GM19452 (cell line): ENCODE measurements around the gene SKA3.
"Not testable (repeated sequence)": the region's sequence is repeated elsewhere in the genome, so short reads cannot be mapped to it uniquely, and the experiment has no call there.

ENCODE experiments used
- ATAC-seq: cut with Tn5 transposase; IDR thresholded peaks from one replicate; pipeline ENCODE4 v1.9.1; 2021; ENCODE audit not compliant: unreplicated experiment

The SKA3 gene

DNA sequence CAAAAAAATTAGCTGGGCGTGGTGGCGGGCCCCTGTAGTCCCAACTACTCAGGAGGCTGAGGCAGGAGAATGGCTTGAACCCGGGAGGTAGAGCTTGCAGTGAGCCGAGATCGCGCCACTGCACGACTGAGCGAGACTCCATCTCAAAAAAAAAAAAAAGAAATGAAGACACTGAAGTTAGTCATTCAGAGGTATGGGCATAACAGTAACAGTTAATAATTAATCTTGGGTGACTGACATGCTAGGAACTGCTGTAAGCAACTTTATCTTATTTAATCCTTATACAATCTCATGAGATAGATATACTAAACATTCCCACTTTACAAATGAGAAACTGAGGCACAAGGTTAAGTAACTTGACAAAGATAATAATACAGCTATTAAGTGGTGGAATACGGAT, 4.9 kb downstream of the SKA3 start:
- ATAC-seq = no peak

DNA sequence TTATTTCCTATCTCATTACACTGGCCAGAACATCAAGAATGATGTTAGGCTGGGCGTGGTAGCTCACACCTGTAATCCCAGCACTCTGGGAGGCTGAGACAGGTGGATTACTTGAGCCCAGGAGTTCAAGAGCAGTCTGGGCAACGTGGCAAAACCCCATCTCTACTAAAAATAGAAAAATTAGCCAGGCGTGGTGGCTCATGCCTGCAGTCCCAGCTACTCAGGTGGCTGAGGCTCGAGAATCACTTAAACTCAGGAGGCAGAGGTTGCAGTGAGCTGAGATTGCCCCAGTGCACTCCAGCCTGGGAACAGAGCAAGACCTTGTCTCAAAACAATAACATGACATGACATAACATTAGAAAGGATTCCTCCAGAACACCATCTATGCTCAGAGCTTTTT, 10.7 kb downstream of the SKA3 start:
- not testable (repeated sequence) for ATAC-seq

DNA sequence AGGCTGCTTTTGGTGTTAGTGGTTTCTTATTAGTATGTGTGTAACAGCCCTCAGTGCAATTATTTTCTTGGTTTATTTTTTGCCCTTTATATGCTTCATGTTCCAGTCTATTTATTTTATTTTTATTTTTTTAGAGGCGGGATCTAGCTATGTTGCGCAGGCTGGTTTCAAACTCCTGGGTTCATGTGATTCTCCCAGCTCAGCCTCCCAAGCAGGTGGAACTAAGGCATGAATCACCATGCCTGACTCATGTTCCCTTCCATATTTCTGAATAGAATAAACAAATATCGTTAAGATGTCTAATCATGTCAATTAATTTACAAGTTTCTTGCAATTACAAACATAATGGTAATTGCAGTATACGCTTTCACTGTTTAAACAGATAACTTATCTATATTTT, 11.7 kb downstream of the SKA3 start:
- ATAC-seq = no peak

DNA sequence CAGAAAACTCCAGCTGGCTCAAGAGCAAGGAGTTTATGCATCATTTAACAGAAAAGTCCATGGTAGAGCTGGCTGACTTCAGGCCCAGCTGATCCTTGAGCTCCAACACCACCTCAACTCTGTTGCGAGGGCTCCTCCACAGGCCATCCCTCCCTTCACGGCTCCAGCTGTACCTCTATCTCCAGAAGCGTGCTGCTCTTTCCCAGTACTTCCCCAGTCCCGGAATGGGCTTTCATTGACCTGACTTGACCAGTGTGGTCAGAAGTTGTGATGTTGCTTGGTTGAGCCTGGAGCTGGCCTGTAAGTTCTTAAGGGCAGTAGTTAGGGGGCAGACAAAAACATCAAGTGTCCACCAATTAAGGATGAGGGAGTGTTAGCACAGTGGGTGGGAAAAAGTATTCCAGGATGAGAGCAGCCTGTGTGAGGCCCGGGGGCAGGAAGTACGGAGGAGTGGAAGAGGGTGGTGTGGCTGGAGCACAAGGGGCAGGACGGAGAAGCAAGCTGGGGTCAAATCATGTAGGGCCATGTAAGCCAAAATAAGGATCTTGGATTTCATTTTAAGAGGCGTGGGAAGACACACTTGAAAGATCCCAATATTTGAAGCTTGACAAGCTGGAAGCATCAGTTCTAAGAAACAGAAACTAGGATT, 24.0 kb downstream of the SKA3 start:
- ATAC-seq = no peak

DNA sequence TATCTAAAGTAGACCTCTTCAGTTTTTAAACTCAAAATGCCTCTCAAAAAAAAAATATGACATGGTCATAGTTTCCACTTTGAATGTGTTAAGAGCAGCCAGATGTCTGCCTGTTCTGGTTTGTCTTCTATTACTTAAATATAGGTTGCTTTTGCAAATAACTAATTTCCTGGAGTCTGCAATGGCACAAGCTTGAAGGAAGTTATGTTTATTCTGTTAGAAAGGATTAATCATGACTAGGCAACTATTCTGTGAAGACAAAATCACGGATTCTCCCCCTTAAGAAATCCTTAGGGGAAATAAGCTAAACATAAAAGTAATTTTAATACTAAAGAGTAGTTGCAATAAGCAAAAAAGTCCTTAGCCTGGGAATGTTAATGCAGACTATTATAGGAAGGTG, 26.3 kb downstream of the SKA3 start:
- ATAC-seq = no peak

DNA sequence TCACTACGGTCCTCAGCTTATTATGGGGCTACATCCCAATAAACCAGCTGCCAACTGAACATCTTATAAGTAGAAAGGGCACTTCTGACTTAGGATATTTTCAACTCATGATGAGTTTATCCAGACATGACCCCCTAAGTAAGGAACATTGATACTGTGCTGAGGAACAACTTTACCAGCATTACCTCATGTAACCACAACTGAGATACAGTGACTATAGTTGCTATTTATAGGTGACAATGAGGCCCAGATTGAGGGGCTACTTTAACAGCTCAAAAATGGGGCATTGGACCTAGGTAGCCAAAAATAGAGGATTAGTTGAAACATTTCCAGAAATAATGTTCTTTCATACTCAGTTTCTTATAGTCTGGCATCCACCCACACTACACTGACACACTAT, 26.8 kb downstream of the SKA3 start:
- ATAC-seq = no peak

DNA sequence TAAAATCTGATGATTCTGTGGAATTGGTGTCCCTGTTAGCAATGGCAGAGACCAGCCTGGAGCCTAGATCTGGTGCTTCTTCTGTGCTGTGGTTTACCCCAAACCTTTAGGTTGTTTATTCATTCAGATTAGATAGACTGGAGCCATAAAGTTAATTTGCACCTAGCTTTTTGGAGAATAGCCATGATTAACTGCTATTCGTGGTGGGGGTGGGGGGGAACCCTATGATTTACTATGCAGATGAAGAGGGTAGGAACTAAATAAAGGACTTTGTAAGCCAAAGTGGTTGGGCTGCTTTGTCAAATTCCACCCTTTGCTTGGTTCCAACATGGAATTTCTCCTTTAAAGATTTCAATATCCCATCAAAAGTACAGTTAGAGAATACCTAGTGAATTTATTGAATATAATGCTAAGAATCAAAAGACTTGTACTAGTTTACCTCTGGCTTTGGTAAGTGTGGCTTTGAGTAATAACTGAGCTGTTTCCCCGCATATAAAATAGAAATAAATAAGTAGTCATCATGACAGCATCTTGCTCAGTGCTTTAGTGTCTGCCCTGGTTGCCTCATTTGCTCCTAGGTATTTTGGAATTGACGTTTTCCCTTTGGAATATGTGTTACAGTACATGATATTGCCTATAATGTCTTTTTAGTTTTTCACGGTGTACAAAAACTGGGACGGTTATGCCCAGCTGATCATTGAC, 27.6 kb downstream of the SKA3 start:
- ATAC-seq = no peak

DNA sequence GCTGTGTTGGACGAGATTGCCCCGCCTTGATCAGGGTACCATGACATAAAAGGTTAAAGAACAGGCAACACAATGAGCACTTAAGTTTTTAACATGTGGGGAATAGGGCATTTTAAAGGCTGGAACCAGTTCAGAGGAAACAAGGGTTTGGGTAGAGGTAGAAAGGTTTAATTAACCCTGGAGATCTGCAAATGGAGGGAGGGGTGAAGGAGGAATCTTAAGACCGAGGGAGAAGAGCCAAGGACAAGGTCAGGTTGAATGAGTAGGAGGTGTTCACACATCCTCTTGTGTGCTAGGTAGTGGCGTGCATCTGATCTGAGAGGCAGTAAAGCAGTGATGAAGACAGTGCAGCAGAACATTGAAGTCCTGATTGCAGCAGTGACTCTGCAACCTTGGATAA, 28.5 kb downstream of the SKA3 start:
- no peak for ATAC-seq

DNA sequence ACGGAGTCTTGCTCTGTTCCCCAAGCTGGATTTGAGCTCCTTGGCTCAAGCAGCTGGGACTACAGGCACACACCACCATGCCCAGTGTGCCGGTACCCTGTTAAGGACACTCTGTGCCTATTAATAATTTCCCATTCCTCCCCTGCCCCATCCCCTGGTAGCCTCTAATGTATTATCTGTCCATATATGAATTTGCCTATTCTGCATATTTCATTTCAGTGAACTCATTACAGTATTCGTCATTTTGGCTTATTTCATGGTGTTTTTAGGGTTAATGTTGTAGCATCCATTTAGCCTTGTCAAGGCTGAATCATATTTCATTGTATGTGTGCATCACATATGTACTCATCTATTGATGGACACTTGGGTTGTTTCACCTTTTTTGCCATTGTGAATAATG, 33.6 kb downstream of the SKA3 start:
- ATAC-seq = no peak

DNA sequence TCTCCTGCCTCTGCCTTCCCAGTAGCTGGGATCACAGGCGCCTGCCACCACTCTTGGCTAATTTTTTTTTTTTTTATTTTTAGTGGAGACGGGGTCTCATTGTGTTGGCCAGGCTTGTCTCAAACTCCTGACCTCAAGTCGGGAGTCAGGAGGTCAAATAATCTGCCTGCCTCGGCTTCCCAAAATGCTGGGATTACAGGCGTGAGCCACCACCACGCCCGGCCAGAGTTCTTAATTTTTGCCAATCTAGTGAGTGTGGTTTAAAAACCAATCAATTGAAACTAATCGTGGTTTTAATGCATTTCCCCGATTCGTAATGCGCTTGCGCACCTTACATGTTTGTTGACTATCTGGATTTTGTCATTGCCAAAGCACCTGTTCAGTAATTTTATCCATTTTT, 37.0 kb downstream of the SKA3 start:
- ATAC-seq = no peak

DNA sequence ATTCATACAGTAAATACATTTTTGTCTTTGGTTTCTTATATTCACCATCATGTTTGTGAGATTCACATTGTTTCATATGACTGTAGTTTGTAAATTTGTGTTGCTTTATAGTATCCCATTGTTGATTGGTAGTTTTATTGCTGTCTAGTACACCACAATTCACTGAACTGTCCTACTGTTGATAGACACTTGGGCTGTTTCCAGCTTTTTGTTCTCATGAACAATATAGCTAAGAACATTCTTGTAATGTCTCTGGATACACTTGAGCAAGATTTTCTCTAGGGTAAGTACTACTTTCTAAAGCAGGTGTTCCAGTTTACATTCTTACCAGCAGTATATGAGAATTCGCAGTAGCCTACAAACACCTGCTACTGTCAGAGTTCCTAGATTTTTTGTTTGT, 37.8 kb downstream of the SKA3 start:
- no peak for ATAC-seq

DNA sequence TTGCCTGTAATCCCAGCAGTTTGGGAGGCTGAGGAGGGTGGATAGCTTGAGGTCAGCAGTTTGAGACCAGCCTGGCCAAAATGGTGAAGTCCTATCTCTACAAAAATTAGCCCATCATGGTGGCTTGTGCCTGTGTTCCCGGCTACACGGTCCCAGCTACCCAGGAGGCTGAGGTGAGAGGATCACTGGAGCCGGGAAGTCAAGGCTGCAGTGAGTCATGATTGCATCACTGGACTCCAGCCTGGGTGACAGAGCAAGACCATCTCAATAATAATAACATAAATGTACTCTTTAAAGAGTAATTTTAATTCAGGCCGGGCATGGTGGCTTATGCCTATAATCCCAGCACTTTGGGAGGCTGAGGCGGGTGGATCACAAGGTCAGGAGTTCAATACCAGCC, 38.7 kb downstream of the SKA3 start:
- no peak for ATAC-seq

DNA sequence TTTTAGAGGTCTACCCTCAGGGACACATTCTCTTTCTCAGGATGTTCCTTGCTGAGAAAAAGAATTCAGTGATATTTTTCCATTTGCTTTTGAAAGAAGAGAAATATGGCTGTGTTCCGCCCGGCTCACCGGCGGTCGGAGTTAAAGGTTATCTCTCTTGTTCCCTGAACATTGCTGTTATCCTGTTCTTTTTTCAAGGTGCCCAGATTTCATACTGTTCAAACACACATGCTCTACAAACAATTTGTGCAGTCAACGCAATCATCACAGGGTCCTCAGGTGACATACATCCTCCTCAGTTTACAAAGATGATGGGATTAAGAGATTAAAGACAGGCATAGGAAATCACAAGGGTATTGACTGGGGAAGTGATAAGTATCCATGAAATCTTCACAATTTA, 40.5 kb downstream of the SKA3 start:
- not testable (repeated sequence) for ATAC-seq

DNA sequence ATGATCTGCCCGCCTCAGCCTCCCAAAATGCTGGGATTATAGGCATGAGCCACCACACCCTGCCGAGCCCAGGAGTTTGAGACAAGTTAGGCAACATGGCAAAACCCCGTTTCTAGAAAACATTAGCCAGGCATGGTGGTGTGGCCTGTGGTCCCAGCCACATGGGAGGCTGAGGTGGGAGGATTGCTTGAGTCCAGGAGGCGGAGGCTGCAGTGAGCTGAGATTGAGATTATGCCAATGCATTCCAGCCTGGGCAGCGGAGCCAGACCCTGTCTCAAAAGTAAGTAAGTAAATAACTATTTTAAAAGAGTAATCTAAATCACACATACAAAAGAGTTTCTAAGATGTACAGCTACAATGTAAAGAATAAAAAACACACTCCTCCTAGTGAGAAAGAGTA, 41.9 kb downstream of the SKA3 start:
- no peak for ATAC-seq

DNA sequence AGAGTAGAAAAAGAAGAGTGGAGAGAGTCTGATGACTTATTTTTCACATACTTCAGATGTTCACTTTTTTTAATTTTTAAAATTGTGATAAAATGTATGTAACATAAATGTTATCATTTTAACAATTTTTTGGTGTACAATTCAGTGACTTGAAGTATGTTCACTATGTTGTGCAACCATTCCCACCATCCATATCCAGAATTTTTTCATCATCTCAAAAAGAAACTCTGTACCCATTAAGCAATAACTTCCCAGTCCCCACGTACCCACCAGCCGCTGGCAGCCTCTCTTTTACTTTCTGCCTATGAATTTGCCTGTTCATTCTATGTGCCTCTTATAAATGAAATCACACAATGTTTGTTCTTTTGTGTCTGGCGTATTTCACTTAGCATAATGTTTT, 43.3 kb downstream of the SKA3 start:
- no peak for ATAC-seq

DNA sequence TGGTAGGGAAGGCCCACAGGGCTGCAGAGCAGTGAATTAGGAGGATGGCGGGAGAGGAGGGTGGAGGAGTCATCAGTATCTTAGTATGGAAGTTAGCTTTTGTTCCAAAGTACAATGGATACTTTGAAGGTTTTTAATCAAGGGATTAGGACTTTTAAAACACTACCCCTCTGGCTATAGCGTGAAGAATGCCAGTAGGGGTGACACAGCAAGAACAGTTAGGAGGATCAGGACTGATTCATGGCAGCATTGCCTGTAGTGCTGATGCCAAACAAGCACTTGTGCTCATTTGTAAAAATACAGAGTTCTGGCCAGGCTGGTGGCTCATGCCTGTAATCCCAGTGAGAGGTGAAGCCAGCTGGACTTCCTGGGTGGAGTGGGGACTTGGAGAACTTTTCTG, 46.2 kb downstream of the SKA3 start:
- no peak for ATAC-seq

DNA sequence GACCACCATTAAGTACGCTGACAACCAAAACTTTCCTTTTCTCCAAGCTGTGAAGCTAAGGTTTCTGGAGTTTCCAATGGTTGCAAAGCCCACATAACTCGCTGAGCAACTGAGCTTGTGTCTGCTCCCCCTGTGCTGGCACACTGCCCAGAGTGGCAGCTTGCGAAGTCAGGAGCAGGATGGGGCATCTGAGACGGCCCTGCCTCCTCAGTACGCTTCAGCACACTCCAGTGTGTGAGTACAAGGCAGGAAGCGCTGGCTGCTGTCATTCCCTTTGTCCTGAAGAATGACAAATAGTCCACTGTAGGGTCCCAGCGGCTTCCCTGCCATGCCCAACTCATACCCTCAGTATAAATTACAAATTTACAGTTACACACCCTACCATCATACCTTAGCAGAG, 51.5 kb downstream of the SKA3 start:
- ATAC-seq = no peak

DNA sequence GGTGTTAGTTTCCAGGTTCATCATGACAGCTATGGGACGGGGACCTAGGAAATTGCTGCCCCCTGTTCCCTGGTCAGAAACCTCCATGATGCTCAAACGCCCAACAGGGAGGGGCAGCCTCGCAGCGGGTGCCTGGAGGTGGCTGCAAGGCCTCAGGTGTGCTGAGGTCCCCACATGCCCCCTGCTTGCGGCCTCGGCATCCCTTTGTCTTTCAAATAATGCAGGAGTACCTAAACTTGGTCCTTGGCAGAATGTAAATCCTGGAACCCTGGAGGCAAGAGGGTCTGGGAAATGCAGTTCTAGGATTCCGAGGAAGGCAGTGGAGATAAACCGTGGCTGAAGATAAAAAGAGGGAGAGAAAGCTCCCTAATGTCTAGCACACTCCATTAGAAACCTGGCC, 52.4 kb downstream of the SKA3 start:
- no peak for ATAC-seq

DNA sequence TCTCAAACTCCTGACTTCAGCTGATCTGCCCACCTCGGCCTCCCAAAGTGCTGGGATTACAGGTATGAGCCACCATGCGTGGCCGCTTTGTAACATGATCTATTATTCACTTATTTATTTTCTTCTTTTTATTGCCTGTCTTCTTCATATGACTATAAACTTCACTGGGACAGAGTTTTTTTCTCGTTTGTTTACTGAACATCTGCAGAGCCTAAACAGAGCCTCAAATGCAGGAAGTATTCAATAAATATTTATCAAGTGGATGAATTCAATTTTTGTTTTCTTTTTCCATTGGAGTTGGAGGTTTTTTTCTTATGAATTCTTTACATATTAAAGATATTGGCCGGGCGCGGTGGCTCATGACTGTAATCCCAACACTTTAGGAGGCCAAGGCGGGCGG, 54.7 kb downstream of the SKA3 start:
- ATAC-seq = no peak

DNA sequence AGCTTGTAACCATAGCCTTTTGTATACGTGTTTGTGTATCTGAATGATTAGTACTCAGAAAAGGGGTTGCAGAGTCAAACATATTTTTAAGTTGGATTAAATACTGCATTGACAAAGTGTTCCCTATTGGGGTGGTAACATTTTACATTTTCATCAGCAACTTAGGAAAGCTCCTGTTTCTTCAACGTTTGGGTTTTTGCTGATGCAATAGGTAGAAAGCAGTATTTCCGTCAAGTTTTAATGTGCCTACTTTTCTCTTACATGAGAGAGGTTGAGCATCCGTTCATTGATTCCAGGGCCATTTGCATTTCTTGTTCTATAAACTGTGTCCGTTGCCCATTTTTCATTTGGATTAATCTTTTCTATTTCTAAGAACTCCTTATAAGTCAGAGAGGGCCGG, 56.2 kb downstream of the SKA3 start:
- ATAC-seq = no peak

DNA sequence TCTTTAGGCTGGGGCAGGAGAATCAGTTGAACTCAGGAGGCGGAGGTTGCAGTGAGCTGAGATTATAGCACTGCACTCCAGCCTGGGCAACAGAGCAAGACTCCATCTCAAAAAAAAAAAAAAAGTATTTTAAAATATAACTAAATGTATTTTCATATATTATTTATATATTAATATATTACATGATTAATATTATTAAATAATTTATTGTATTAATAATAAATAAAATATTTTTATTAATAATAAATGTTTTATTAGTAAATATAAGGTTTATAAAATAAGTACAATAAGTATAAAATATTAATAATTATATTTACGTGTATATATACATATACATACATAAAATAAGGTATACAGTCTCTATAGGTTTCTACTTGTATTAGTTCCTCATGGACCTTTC, 56.8 kb downstream of the SKA3 start:
- ATAC-seq = no peak

DNA sequence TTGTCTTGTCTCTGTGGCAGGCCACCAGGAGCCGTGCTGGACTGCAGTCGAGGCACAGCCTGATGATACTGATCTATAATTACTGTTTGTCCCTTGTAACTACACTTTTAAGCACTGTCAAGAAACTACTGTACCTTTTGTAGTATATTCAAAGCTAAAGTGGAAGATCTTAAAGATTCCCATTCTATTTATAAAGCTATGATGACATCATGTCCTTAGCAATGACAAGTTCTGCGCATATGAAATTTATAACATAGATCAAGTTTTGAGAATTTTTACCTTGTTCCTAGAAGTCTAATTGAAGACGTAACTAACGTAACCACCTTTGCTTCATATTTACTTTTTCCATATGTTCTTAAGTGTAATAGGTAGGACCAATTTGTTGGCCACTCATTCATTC, 58.2 kb downstream of the SKA3 start:
- ATAC-seq = no peak
